Subcutaneous adipose tissue (tissue), 4 donors: Measurements from ENCODE around the gene MVD. TPM values are rescaled to one million over a fixed set of nuclear protein-coding genes. Genes with fewer than 3 reads are reported as not detected.

Experiments
- total RNA-seq, 4 donors: library from RNA; depleted of rRNA; stranded (reverse); fragments of >200 nt; gene quantifications; one replicate each; pipeline ENCODE4 v1.1.0, GENCODE V29; 2016
- TF ChIP-seq, protein P1 (sequence below): fragments of 450-650 bp; IDR thresholded peaks from one replicate; pipeline ENCODE4 v1.5.1; 2016; ENCODE audit warnings: low read depth, mild to moderate bottlenecking, control low read depth, antibody characterized with exemption, moderate library complexity

MVD gene
- total RNA-seq, 4 donors from 2014 or later: 10.1 to 23.4 (median 16.9) TPM

- TF ChIP-seq, protein P1, sequence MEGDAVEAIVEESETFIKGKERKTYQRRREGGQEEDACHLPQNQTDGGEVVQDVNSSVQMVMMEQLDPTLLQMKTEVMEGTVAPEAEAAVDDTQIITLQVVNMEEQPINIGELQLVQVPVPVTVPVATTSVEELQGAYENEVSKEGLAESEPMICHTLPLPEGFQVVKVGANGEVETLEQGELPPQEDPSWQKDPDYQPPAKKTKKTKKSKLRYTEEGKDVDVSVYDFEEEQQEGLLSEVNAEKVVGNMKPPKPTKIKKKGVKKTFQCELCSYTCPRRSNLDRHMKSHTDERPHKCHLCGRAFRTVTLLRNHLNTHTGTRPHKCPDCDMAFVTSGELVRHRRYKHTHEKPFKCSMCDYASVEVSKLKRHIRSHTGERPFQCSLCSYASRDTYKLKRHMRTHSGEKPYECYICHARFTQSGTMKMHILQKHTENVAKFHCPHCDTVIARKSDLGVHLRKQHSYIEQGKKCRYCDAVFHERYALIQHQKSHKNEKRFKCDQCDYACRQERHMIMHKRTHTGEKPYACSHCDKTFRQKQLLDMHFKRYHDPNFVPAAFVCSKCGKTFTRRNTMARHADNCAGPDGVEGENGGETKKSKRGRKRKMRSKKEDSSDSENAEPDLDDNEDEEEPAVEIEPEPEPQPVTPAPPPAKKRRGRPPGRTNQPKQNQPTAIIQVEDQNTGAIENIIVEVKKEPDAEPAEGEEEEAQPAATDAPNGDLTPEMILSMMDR: no peak
Measured at GRCh38 chr16:88610909-88611812, 51.7 kb downstream of the MVD start.

- TF ChIP-seq, protein P1: no peak
Measured at GRCh38 chr16:88610080-88610479, 52.8 kb downstream of the MVD start.

DNA sequence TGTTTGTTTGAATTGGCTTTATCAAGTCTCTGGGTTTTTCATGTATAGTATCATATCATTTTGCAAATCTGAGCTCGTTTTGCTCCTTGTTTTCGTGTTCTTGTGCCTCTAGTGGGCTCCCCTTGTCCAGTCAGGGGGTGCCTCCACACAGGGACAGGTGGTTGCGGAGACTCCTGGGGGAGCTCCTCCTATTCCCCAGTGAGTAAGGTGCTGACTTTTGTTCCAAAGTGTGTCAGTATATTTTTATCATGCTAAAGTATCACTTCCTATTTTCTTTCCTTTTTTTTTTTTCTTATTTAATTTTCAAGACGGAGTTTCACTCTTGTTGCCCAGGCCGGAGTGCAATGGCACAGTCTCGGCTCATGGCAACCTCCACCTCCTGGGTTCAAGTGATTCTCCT, 54.8 kb downstream of the MVD start:
- TF ChIP-seq, protein P1: no peak

- TF ChIP-seq, protein P1: no peak
Measured at GRCh38 chr16:88606148-88606757, 56.6 kb downstream of the MVD start.

DNA sequence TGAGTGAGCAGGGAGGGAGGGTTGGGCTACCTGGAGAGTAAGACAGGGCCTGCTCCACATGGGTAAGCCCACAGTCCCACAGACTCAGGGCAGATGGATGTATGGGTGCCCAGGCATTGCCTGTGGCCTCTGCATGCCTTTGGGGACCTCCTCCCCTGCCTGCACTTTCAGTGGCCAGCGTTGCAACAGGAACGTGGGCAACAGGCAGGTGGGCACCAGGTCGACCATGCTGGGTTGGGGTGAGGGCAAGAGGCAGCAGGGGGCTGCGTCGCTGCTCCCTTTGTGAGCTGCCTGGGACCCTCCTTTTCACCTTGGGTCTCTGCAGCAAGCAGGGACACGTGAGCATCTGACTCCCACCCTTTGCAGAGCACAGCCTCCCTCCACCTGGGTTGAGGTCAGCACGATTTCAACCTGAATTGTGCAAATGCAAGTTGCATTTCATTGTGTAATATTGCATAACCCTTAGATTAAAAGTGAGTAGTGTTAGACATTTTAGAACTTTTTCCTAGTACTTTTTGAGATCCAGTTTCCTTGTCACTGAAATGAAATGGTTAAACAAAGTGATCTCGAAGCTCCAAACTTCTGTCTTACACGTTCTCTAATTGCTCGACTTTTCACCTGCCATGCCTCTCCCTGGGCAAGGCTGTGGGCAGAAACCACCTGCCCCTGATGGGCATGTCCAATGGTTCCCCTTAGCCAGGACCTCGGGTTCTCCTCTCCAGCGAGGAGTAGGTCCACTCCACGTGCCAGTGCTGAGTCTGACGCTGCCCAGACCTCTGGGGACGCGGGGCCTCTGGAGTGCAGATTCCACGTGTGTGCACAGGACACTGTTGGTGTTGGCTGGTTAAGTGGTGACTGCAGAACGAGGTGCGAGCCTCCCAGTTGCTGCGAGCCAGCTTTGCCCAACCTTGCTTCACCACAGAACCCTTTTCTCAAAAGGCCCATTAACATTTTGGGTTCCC, 57.4 kb downstream of the MVD start:
- TF ChIP-seq, protein P1: no peak

GRCh38 chr16:88602091-88602490, 60.8 kb downstream of the MVD start:
- TF ChIP-seq, protein P1: no peak

Other genes with a start within 250 kb of the MVD start
- gene ZFPM1, start 209.8 kb downstream of the MVD start, total RNA-seq: under 1 TPM in 3 of 4 donors, not detected in 1; 0.17 to 0.57 (median 0.44) TPM
- gene ZC3H18, start 92.7 kb downstream of the MVD start, total RNA-seq: 10 to 100 TPM in 2 of 4 donors, 1 to 10 TPM in 2; 8.8 to 19.2 (median 13.5) TPM
- gene IL17C, start 24.5 kb downstream of the MVD start, total RNA-seq: not detected
- gene CYBA, start 12.0 kb downstream of the MVD start, total RNA-seq: 100 to 1,000 TPM in 3 of 4 donors, 10 to 100 TPM in 1; 78.0 to 495 (median 196) TPM
- 1 to 10 TPM in 3 of 4 donors, under 1 TPM in 1; 0.94 to 2.0 (median 1.5) TPM for gene SNAI3, start 23.4 kb upstream of the MVD start, total RNA-seq
- gene RNF166, start 43.3 kb upstream of the MVD start, total RNA-seq: 10 to 100 TPM; 15.4 to 26.2 (median 19.7) TPM
- 1 to 10 TPM; 3.2 to 6.0 (median 4.8) TPM for gene CTU2, start 43.4 kb upstream of the MVD start, total RNA-seq
- gene PIEZO1, start 122.1 kb upstream of the MVD start, total RNA-seq: 100 to 1,000 TPM; 101 to 364 (median 121) TPM
- gene CDT1, start 140.7 kb upstream of the MVD start, total RNA-seq: 1 to 10 TPM in 2 of 4 donors, not detected in 2; 1.1 to 2.0 TPM
- gene APRT, start 148.8 kb upstream of the MVD start, total RNA-seq: 100 to 1,000 TPM in 2 of 4 donors, 10 to 100 TPM in 2; 74.8 to 135 (median 101) TPM
- 10 to 100 TPM; 17.2 to 48.6 (median 18.2) TPM for gene GALNS, start 193.9 kb upstream of the MVD start, total RNA-seq
- gene TRAPPC2L, start 194.0 kb upstream of the MVD start, total RNA-seq: 10 to 100 TPM; 30.9 to 49.4 (median 35.4) TPM
- gene PABPN1L, start 203.6 kb upstream of the MVD start, total RNA-seq: not detected